OCI-LY7 (cell line): ENCODE data around the gene UBA1. TPM values are rescaled to one million over a fixed set of nuclear protein-coding genes. Genes with fewer than 3 reads are reported as not detected.
A peak's percentile ranks its signal among the peaks of the same experiment; 100 is the strongest.

Source experiments
- BruUV-seq: library from RNA; stranded (reverse); fragments of 400-500 nt; replicated peaks from 2 replicates; lab custom pipeline; 2021; lab: Mats Ljungman, UMichigan
- CTCF ChIA-PET: fragments of 300-600 bp; sonication (Branson Sonifier 250); formaldehyde crosslinking; loops from one replicate; lab custom pipeline; 2022; ENCODE audit warnings: antibody characterized with exemption; ENCODE audit not compliant: unreplicated experiment; lab: Charles Lee
- POLR2A ChIA-PET: fragments of 300-600 bp; sonication (Branson Sonifier 250); formaldehyde crosslinking; loops from one replicate; lab custom pipeline; 2022; ENCODE audit warnings: antibody characterized with exemption; lab: Charles Lee
- DNase-seq: peaks from one replicate; pipeline ENCODE4 v3.0.0-alpha.2; 2015; ENCODE audit warnings: low spot score
- H2AFZ ChIP-seq: fragments of 200-600 bp; sonication (generic), shearing (Covaris generic); 2 replicates; pipeline ENCODE4 v1.6.1; 2014; ENCODE audit warnings: mild to moderate bottlenecking, antibody characterized with exemption, low read length, moderate library complexity
- H3K27ac ChIP-seq: fragments of 200-600 bp; sonication (generic); 2 replicates; pipeline ENCODE4 v1.5.1; 2014; ENCODE audit warnings: mixed run types, low read depth, mild to moderate bottlenecking, moderate library complexity, low read length, inconsistent platforms; ENCODE audit not compliant: poor library complexity, severe bottlenecking
- H3K36me3 ChIP-seq: fragments of 200-600 bp; sonication (generic); 2 replicates; pipeline ENCODE4 v1.6.1; 2014; ENCODE audit warnings: mild to moderate bottlenecking, antibody characterized with exemption, low read length, moderate library complexity, mixed read lengths; ENCODE audit not compliant: insufficient read depth
- H3K4me1 ChIP-seq: fragments of 200-600 bp; sonication (generic); 2 replicates; pipeline ENCODE4 v1.5.1; 2014; ENCODE audit warnings: mild to moderate bottlenecking, low read length; ENCODE audit not compliant: insufficient read depth, poor library complexity, severe bottlenecking
- H3K4me2 ChIP-seq: fragments of 200-600 bp; sonication (generic); 2 replicates; pipeline ENCODE4 v1.6.1; 2014; ENCODE audit warnings: mild to moderate bottlenecking, low read length
- H3K4me3 ChIP-seq: fragments of 200-600 bp; sonication (generic); 2 replicates; pipeline ENCODE4 v1.5.1; 2014; ENCODE audit warnings: mild to moderate bottlenecking, low read depth, low read length; ENCODE audit not compliant: poor library complexity, severe bottlenecking
- H3K79me2 ChIP-seq: fragments of 200-600 bp; sonication (generic); 2 replicates; pipeline ENCODE4 v1.6.1; 2016; ENCODE audit warnings: low read depth, mild to moderate bottlenecking, low read length, moderate library complexity, mixed read lengths; ENCODE audit not compliant: insufficient read depth
- H3K9me2 ChIP-seq: fragments of 200-600 bp; sonication (generic); 2 replicates; pipeline ENCODE4 v1.6.1; 2016; ENCODE audit warnings: mild to moderate bottlenecking, low read length, mixed read lengths; ENCODE audit not compliant: insufficient read depth
- H3K9me3 ChIP-seq: fragments of 200-600 bp; sonication (generic); 2 replicates; pipeline ENCODE4 v1.6.1; 2014; ENCODE audit warnings: mild to moderate bottlenecking, mixed run types, low read length, mixed read lengths
- H4K20me1 ChIP-seq: fragments of 200-600 bp; sonication (generic); 2 replicates; pipeline ENCODE4 v1.6.1; 2014; ENCODE audit warnings: mild to moderate bottlenecking, antibody characterized with exemption, low read length, moderate library complexity, mixed read lengths; ENCODE audit not compliant: insufficient read depth
- CTCF ChIP-seq: fragments of 200-600 bp; sonication (generic); conservative IDR thresholded peaks from 2 replicates; pipeline ENCODE4 v1.5.1; 2014; ENCODE audit warnings: mild to moderate bottlenecking, antibody characterized with exemption, low read length, moderate library complexity, mixed read lengths
- EZH2phosphoT487 ChIP-seq: fragments of 200-600 bp; sonication (generic); IDR thresholded peaks from 2 replicates; pipeline ENCODE4 v1.6.1; 2018; ENCODE audit warnings: low read depth, borderline replicate concordance, mild to moderate bottlenecking, mixed run types, antibody characterized with exemption, low read length, moderate library complexity, mixed read lengths
- intact Hi-C: fragments of 100-400 bp; cut with micrococcal nuclease; formaldehyde crosslinking; loops from one replicate; pipeline ENCODE4 v1.10.0; 2022; ENCODE audit not compliant: unreplicated experiment
- total RNA-seq, 2 experiments: library from RNA; depleted of rRNA in 1 of 2; stranded (reverse); fragments of >200 nt in 1 of 2; shearing (Covaris generic) in 1 of 2; gene quantifications; 2 replicates each; pipeline ENCODE4 v1.2.3, GENCODE V29; 2014 to 2022

The UBA1 gene
- total RNA-seq, 2 experiments from 2014 or later, result 169 to 294 TPM

DNA sequence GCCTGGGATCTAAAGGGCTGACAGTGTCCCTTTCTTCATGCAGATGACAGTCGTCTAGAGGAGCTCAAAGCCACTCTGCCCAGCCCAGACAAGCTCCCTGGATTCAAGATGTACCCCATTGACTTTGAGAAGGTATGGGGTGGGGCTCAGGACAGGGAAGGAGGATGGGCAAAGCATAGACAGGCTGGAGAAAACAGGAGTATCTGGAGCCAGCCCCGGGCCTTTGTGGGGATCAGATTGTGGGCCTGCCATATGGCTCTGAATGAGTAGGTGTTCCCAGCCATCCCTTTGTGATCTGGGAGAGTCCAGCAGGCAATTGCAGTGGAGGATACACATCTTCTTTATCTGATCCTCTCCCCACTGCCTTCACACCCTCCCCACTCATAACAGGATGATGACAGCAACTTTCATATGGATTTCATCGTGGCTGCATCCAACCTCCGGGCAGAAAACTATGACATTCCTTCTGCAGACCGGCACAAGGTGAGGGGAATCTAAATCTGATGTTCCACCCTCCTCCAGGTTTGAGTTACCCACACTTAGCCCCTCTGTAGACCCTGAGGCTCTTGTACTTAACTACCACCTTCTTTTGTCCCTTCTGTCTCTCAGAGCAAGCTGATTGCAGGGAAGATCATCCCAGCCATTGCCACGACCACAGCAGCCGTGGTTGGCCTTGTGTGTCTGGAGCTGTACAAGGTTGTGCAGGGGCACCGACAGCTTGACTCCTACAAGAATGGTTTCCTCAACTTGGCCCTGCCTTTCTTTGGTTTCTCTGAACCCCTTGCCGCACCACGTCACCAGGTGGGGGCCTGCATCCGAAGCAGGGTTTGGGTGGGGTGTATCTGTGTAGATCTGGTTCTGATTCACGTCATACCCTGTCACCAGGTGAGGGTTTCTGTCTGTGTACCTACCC is 19.0 kb downstream of the UBA1 start:
- intact Hi-C loops, result no loop called here
- ChIA-PET CTCF (no interaction called here), POLR2A (no interaction called here)
- Histone ChIP-seq H3K9me2 (no peaks in the 10 kb centered on the region), H3K4me1 (peaks cover 11% of the 10 kb centered on the region), H3K27ac (no peak overlapping the region), H3K9me3 (no peaks in the 10 kb centered on the region), H3K4me2 (no peak overlapping the region), H4K20me1 (no peaks in the 10 kb centered on the region), H3K79me2 (no peaks in the 10 kb centered on the region), H2AFZ (no peak overlapping the region), H3K36me3 (peaks cover 87% of the 10 kb centered on the region), H3K4me3 (no peak overlapping the region)
- DNase-seq, result no peak
- no TSS peak for BruUV-seq
- no peak for TF ChIP-seq EZH2phosphoT487
- no peak for TF ChIP-seq CTCF

DNA sequence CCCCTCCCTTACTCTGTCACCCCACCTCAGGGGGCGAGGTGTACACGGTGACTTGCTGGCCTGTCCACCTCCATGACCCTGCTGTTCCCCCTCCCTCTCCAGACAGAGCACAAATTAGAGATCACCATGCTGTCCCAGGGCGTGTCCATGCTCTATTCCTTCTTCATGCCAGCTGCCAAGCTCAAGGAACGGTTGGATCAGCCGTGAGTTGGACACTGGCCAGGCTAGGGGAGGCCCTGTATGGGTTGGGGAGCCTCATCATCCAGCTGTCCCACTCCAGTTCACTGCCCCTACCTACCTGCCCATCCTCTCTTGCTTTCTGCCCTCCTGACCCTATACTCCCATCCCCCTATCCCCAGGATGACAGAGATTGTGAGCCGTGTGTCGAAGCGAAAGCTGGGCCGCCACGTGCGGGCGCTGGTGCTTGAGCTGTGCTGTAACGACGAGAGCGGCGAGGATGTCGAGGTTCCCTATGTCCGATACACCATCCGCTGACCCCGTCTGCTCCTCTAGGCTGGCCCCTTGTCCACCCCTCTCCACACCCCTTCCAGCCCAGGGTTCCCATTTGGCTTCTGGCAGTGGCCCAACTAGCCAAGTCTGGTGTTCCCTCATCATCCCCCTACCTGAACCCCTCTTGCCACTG is 20.9 kb downstream of the UBA1 start:
- Histone ChIP-seq H3K9me2 (no peaks in the 10 kb centered on the region), H3K4me1 (peaks cover 11% of the 10 kb centered on the region), H2AFZ (no peak overlapping the region), H3K79me2 (peaks cover 10% of the 10 kb centered on the region), H3K36me3 (peaks cover 73% of the 10 kb centered on the region), H3K9me3 (no peaks in the 10 kb centered on the region), H4K20me1 (peaks cover 4% of the 10 kb centered on the region), H3K4me2 (no peak overlapping the region), H3K27ac (no peak overlapping the region), H3K4me3 (no peak overlapping the region)
- POLR2A ChIA-PET, result no interaction called here
- DNase-seq, result no peak
- CTCF ChIA-PET, result no interaction called here
- BruUV-seq, result TSS peak; percentile 94
- TF ChIP-seq CTCF (no peak), EZH2phosphoT487 (no peak)
- intact Hi-C loops, result no loop called here
